Tibial nerve (tissue), 3 donors: ENCODE results near the gene TSTD2.

Experiments used
- CTCF ChIP-seq, 5 experiments: fragments of 200-600 bp in 3 of 5; fragments of 450-650 bp in 2 of 5; sonication (generic) in 3 of 5; IDR thresholded peaks; one replicate each; pipeline ENCODE4 v1.5.1; 2016 to 2019; ENCODE audit warnings: antibody characterized with exemption in 5 of 5, mild to moderate bottlenecking in 3 of 5, moderate library complexity in 2 of 5
- POLR2A ChIP-seq, 2 donors: fragments of 450-650 bp; IDR thresholded peaks; one replicate each; pipeline ENCODE4 v1.6.1; 2017; ENCODE audit warnings: antibody characterized with exemption in 2 of 2, mild to moderate bottlenecking in 2 of 2, moderate library complexity in 2 of 2

- TF ChIP-seq POLR2A (IDR thresholded peaks at IDR 0.05) (no peak), CTCF (IDR thresholded peaks at IDR 0.05) (no peak)
Measured at GRCh38 chr9:97636903-97637302, 3.7 kb upstream of the TSTD2 start.
